ENCODE results near the gene TSHZ2.
"Not testable (repeated sequence)": the region's sequence is repeated elsewhere in the genome, so short reads cannot be mapped to it uniquely, and the experiment has no call there.

Gene TSHZ2

DNA sequence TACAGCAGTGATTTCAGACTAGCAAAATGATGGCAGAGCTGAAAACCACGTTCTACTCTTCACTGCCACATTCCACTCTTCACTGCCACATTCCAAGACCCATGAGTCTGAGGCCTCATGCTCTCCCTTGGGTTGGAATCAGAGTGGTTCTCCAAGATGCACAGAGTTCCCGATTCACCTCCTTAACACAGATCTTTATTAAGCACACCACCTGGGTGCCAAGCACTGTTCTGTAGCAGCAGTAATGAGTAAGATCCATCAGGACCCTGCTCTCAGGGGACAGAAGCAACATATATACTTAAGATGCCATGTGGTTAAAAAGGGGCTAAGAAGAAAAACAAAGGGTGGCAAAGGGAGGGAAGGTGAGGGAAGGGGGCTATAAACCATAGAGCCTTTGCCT is 26.9 kb downstream of the TSHZ2 start:
- no peak for DNase-seq

DNA sequence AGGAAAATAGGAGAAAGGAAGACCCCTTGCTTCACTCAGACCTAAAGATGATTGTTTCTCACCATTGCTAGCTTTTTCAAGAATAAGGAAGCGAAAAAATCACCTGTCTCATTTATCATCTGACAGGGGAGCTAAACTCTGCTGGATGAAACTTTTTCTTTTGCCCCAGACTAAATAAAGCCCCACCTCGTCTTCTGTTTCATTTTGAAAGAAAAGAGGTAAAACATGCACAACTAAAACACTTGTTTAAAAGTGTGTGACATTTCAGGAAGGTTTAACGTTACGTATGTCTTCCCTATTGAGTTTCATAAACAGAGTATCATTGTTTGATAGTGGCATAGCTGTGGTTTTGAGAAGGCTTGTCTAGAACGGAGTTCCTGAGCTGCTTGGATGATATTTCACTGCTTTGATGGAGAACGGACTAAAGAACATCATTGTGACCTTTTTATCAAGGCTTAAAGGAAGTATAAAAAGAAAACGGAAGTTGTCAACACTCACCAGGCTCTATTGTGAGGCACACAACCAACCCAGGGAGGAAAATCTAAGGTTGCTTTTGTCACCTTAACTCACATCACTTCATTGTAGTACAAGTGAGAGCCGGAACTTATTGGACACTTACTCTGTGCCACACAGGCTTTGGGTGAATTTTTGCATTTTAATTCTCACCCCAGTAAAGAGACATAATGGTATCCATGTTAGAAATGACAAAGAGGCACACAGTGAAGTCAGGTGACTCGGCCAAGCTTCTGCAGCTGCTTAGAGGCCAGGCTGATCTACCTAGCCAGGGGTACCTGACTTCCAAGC is 29.5 kb downstream of the TSHZ2 start:
- DNase-seq, result no peak

DNA sequence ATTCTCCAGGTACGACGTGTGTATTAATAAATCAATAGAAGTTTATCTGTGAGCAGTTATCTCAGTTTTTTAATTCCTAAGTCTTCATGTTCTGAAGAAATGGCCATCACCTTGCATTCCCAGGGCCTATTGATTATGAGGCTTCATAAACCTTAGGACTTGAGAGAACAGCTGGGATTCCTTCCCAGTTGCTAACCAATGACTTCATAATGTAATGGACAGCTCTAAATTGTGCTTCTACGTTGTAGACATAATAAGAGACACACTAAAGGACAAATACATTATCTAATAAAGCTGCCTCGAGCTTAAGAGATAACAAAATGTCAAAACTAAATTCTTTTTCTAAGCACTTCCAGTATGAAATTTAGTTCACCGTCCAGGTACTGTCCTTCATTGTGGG is 30.6 kb downstream of the TSHZ2 start:
- no peak for DNase-seq

- no peak for DNase-seq
Measured at GRCh38 chr20:53003420-53004154, 31.4 kb downstream of the TSHZ2 start.

DNA sequence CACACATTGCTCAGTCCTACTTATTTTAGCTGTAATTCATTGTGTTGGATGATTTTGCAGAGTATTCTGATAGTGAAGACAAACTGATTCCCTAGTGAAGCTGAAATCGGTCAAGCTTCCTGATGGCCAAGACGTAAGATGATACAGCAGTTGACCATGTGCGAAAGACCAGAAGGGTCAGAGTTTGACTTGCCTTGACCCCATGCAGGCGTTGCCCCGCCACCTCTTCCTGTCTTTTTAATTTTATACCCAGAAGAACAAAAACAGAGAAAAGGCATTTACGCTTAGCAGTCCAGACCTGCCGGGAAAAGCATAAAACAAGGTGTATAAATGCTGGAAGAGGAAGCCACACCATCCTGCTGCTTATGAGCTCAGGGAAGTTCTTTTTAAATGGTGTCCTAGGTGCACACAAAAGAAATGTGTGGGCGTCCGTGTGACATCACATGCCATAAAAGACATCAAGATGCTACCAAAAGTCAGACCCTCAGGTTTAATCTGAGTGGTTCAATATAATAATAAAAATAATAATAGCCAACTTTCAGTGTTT is 32.2 kb downstream of the TSHZ2 start:
- no peak for DNase-seq

DNA sequence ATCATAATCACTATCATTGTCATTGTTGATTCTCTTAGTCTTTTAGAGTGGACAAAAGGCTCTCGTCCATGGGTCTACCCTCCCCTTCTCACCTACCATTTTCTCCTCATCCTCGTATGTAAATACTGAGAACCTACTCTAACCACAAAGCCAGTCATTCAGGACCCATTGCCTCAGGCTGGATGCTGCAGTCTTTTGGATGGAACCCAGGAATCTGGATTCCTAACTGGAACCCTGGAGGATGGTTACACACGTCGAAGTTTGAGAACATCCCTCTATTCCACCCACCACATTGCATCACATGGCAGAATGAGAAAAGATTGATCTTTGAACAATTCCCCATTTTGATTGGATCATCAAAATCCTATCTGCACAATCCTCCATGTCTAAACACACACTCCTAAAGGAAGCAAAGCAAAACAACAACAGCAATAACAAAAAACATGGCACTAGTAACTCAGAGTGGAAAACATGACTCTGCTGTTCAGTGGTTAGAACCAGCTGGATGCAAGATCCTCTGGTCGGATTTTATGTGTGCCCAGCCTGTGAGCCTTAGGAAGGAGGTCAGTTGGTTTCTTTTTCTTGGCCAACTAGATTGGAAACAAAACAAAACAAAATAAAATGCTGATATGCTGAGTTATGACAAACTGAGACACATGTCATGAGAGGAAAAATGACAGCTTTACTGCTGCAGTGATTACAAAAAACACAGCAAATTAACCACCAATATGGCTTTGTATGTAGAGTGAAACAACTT is 38.0 kb downstream of the TSHZ2 start:
- no peak for DNase-seq

- DNase-seq, result no peak
Measured at GRCh38 chr20:53011640-53012039, 39.5 kb downstream of the TSHZ2 start.

DNA sequence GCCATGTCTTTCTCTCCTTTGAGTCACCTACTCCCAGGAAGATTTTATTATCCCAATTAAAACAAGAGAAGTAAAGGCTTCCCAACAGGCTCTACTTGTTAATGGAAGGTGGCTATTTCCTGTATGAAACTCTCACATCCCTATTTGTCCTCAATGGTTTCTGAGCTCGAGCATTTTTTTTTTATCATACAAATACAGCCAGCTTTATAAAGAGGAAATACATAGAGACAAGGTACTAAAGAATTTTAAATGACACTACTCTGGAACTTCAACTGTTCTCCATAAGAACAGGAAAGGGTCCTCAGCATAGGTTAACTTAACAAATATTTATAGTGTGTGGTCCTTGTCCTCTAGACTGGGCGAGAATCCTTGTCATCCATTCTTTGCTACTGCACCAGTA is 41.0 kb downstream of the TSHZ2 start:
- DNase-seq, result no peak

- no peak for DNase-seq
Measured at GRCh38 chr20:53013847-53014246, 41.7 kb downstream of the TSHZ2 start.

- DNase-seq, result no peak
Measured at GRCh38 chr20:53016071-53016470, 43.9 kb downstream of the TSHZ2 start.

DNA sequence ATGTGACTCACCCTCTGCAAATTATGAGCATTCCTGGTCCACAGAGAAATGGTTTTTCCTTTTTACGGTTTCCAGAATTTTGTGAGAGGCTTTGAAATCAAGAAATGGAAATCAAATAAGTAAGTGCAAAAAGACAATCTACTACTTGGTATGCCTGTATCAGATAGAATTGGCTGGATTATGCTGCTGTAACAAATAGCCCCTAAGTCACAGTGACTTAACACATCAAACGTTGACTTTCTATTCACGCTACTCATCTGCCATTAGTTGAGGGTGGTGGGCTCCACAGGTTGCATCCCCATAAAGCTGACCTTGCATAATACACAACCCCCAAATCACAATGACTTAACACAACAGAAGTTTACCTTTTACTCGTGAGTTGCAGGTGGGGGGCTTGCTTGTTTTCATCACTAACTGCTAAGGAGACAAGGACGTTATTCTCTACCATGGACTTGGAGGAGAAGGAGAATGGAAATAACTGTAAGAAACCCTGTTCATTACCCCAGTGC is 44.4 kb downstream of the TSHZ2 start:
- DNase-seq, result no peak

DNA sequence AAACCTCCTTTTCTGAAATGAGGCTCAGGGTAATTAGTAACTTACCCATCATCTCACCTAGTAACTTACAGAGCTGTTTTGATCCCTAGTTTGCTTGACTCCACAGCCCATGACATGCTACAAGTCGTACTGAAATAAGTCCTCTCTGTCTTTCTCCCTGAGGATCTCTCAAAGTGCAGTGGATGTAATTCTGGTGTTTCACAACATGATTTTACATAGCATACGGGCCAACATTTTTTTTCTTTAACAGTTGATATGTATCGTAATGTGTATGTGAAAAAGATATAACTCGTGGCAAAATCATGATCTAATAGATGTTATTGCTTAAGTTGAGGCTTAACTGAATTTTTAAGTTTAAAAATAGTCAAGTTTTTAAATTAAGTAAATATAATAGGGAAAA is 45.0 kb downstream of the TSHZ2 start:
- no peak for DNase-seq

DNA sequence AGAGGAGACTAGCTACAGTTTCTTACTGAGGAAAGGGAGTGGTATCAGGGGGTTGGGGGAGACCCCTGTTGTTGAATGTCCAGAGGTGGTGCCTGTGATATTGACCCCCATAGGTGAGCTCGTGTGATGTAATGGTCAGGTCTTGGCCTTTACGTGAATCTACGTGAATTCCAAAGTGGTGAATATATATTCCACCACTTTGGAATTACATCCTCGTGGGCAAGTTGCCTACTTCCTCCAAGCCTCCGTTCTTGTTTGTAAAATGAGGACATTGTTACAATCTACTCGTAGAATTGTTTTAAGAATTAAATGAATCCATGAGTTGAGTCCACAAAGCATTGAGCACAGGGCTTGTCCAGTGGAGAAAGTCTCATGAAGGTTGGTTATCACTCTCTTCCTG is 47.3 kb downstream of the TSHZ2 start:
- no peak for DNase-seq

DNA sequence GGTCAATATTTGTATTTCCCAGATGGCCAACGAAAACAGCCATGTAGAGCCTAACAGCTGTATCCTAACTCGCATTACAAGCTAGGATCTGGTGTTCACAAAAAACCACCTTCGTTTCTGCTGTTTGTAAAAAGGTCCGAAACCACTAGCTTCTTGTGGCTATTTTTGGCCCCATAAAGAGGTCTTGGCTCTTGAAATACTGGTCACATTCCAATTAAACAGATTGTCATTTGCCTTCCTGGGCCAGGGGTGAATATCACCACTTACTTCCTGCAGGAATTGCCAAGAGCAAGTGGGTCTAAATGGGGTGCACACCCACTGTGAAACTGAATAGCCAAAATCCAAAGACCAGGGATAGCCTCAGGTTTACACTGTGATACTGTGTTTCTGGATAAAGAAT is 48.2 kb downstream of the TSHZ2 start:
- no peak for DNase-seq

DNA sequence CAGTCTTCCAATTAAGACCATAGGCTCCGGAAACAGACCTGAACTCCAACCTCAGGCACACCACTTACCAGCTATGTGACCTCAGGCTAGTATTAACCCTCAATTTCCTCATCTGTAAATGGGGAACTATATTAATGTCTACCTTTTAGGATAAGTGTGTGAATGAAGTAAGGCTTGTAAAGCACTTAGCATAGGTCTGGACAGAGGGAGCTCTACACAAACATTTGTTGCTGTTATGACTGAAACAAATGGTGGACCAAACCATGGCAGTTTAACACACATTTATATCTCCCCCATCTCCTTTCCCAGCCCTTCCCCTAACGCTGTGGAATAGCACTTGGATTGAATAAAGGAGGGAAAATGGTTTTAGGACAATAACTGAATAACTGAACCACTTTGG is 48.7 kb downstream of the TSHZ2 start:
- no peak for DNase-seq

DNA sequence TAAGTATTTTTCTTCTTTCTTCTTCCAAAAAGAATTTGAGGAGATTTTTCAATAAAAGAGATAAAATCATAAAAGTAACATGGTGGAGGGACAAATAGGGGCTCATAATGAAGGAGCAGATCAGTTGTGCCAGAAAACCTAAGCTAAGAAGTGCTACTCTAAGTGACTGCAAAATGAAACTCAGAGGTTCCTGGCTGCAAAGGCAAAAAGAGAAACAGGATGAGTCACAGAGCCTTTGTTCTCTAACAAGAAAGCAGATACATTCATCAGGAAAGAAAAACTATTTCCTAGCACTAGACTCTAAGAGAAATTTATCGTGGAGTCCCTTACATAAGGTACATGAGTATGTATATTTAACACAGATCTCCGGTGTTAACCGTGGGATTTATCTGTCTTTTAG is 49.8 kb downstream of the TSHZ2 start:
- DNase-seq, result no peak

GRCh38 chr20:53023732-53024520 is 51.8 kb downstream of the TSHZ2 start:
- no peak for DNase-seq

DNA sequence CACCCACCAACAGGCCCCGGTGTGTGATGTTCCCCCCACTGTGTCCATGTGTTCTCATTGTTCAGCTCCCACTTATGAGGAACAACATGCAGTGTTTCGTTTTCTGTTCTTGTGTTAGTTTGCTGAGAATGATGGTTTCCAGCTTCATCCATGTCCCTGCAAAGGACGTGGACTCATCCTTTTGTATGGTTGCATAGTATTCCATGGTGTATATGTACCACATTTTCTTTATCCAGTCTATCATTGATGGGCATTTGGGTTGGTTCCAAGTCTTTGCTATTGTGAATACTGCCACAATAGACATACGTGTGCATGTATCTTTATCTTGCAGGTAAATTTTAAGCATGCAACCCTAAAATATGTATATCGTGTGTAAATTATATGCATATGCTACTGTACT is 52.5 kb downstream of the TSHZ2 start:
- DNase-seq, result not testable (repeated sequence)

- DNase-seq, result no peak
Measured at GRCh38 chr20:53027089-53027488, 54.9 kb downstream of the TSHZ2 start.

DNA sequence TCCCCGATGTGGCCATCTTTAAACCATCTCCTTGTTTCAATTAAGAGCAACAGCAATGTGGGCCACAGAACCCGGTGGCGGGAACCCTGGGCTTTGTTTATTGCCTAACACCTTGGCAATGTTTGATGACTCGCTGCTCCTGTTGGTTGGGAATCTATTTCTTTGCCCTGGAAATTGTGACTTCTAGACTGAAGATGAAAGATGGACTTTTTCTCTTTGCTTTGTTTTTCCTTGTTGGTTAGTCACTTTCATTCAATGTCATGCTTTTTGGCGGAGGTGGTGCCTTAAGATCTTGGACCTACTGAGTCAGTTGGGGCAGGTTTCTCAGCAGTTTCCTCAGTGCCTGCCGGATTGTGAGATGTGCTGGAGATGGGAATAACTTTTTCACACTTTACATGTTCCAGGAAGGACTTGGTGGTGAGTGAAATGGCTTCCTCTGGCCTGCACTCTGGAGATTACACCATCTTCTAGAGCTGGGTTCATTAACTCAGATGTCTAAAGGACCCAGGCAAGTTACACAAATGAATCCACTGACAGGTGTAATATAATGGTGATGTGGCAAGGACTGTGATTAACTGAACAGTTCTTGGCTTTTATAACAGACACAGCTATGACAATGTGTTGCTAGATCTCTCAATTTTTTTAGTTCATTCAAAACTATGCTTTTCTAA is 56.3 kb downstream of the TSHZ2 start:
- no peak for DNase-seq

GRCh38 chr20:53030061-53030460 is 57.9 kb downstream of the TSHZ2 start:
- DNase-seq, result no peak

- no peak for DNase-seq
Measured at GRCh38 chr20:53032046-53032445, 59.9 kb downstream of the TSHZ2 start.

All from SW 1271 (cell line).